ENCODE data around the gene SETD1B.
"Not testable (repeated sequence)": the region's sequence is repeated elsewhere in the genome, so short reads cannot be mapped to it uniquely, and the experiment has no call there.

SETD1B gene

DNA sequence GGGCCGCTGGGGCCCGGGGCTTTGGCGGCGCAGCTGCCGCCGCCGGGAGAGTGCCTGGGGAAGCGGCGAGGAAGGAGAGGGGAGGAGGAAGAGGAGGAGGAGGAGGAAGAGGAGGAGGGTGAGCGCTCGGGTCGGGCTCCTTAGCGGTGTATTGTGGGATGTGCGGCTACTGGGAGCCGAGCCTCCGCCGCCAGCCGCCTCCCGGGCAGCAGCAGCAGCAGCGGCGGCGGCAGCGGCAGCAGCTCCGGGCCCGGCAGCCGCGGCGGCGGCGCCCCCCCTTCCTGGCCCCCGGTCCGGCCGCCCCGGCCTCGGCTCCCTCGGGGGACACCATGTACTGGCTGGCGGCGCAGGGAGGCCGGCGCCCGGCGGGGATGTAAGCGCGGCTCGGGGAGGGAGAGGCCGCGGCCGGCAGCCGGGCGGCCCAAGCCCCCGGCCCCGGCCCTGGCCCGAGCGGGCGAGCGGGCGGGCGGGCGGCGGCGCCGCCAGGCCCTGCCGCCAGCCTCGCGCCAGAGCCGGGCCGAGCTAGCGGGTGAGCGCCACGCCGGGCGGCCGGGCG is at the start of gene SETD1B:
Gene SETD1B, plus strand, starts transcription at position 149 of the 556 bp plus-strand sequence. CDS start 729 bp downstream, outside the sequence.
- DNase-seq = peak; percentile 58

DNA sequence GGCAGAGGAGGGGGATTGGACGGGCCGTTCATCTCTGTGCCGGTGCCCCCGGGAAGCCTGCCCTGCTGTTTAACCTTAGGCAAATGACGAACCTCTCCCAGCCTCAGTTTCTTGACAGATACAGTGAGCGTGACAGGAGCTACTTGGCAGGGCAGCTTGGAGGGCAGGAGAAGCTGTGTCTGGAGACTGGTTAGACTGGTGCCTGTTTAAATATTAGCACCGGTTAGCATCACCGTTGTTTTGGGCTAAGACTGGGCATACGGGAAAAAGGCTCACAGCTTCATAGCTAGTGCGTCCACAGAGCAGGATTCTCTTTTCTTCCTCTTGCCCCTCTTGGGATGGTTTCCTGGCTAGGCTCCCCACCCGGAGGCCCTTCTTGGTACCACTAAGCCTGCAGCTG is 49.0 kb upstream of the SETD1B start:
- no peak for DNase-seq

DNA sequence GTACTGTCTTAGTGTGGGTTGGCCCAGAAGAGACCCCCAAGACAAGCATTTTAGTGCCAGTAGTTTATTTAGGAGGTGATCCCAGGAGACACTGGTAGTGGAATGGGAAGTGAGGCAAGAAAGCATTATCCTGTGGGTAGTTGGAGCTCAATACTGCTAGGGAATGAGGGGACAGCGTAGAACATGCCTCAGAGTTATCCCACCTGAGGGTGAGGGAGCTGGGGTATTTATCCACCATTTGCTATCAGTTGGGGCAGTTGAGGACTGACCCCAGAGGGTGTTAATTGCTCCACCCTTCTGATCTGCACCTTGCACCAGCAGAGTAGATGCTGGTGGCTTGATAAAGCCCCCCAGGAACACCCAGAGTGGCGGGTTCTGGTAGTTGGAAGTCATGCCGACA is 48.2 kb upstream of the SETD1B start:
- DNase-seq = no peak

DNA sequence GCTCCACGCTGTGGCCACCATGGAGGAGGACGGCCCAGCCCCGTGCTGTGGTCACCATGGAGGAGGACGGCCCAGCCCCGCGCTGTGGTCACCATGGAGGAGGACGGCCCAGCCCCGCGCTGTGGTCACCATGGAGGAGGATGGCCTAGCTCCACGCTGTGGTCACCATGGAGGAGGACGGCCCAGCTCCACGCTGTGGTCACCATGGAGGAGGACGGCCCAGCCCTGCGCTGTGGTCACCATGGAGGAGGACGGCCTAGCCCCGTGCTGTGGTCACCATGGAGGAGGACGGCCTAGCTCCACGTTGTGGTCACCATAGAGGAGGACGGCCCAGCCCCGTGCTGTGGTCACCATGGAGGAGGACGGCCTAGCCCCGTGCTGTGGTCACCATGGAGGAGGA is 45.3 kb upstream of the SETD1B start:
- DNase-seq = not testable (repeated sequence)

DNA sequence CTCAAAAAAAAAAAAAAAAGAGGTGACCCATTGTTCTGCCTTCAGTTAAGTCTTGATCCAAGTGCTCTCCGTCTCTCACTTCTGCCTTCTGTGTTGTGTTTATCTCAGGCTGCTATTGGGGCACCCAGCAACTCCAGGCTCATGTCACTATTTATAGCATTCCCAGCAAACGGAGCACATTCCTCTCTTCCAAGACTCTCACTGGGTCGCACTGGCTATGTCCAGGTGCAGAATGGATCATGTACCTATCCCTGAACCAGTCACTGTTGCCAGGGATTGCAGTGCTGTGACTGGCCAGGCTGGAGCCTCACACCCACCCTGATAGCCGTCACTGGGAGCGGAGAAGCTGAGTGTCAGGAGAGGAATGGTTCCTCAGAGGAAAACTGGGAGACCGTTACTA is 41.5 kb upstream of the SETD1B start:
- DNase-seq = no peak

DNA sequence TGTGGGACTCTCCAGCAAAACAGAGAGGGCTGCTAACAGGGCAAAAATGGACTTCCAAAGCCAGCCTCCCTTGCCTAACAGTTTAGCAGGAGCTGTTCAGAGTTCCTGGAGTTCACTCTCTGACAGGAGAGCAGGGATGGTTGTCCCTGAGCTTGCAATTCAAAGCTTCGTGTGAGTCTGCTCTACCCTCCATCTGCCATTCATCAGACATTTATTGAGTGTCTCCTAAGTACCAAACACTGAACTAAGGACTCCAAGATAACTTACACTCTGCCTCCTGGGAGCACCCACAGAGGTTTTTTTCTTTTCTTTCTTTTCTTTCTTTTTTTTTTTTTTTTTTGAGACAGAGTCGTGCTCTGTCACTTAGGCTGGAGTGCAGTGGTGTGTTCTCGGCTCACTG is 39.0 kb upstream of the SETD1B start:
- DNase-seq = no peak

DNA sequence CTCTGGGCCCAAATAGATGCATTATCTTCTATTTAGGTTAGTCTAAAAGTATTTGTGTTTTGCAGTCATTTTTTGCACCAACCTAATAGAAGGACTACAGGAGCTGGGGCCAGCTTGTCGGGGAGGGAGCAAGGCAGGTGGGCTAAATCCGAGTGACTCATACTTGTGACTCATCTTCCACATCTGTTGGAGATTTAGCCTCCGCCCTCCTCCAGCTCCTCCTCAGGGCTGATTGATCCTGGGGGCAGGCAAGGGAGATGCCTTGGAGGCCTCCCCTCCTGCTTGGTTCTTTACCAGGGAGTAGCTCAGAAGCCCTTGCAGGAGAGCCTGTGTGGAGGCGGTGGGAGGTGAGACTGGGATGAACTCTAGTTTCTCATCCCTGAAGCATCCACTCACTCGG is 38.2 kb upstream of the SETD1B start:
- DNase-seq = no peak

DNA sequence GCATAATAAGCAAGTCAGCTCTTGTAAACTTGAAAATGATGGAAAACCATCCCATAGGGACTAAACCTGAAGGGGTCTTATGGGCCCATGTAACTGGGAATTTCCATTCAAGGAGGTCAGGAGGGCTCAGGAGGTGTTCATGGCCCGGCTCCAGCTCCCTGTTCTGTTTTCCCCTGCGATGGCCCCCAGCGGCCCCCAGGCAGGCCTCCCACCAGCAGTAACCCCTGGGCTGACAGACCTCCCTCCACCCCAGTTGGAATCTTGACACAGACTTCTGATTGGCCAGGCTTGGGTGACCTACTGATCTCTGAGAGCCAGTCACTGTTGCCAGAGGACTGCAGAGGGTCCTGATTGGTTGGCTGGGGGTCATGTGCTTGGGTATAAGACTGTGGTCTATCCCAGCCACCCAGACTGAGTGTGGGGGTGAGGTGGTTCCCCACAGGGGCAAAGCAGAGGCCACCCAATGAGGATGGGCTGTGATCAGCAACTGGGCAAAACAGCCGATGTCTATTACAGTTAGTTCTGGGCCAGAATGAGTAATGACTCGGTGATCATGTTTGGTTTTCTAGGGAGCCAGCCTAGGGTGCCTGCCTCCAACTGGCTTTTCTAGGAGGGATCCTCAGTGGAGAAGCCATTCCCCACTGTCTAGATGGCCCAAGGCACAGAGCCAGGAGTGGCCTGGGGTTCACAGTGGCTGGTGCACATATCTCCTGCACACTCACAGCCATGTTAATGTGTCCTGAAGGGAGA is 37.3 kb upstream of the SETD1B start:
- DNase-seq = no peak

DNA sequence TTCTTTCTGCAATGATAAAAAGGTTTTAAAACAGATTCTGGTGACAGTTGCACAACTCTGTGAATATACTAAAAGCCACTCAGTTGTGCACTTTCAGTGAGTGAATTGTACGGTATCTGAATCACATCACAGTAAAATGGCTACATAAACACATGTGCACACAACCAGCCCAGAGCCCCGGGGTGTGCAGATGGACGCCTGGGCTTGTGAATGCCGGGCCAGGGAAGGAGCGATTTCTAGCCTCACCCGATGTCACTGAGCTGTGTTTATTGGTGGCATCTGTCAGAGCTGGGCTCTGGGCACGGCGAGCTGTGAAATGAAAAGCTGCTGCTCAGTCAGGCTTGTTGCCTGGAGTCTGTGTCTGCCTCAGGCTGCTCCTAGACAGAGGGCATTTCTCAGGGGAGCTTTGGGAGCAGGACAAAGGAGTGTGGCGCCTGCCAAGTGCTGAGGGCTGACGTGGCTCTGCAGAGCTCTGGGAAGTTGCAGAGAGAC is 36.2 kb upstream of the SETD1B start:
- no peak for DNase-seq

DNA sequence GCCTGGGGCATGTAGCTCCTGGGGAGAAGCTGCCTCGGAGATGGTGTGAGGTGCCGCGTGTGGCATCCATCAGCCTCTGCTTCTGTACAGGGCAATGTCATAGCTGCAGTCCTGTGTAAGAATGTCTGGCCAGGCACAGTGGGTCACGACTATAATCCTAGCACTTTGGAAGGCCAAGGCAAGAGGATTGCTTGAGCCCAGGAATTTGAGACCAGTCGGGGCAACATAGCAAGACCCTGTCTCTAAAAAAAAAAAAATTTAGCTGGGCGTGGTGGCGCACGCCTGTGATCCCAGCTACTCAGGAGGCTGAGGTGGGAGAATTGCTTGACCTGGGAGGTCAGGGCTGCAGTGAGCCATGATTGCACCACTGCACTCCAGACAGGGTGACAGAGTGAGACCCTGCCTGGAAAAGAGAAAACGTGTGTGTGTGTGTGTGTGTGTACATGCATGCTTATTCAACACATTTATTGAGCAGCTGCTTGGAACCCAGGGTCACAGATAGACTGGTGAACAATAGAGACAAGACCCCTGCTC is 34.4 kb upstream of the SETD1B start:
- DNase-seq = no peak

DNA sequence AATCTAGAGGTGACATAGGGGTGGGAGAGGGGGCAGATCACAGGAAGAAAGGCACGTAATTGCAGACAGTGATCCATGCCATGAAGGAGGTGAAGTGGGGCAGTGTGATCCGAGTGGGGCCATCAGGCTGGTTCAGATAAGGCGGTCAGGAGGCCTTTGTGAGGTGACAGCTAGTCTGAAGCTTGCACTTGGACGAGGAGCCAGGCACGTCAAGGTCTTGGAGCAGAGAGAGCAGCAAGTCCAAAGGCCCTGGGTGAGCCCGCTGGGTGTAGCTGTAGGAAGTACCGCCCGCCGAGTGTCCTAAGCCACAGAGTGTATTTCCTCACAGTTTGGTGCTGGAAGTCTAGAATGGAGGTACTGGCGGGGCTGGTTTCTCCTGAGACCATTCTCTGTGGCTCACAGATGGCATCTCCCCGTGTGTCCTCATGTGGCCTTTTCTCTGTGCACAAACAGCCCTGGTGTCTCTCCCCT is 33.9 kb upstream of the SETD1B start:
- DNase-seq = no peak

DNA sequence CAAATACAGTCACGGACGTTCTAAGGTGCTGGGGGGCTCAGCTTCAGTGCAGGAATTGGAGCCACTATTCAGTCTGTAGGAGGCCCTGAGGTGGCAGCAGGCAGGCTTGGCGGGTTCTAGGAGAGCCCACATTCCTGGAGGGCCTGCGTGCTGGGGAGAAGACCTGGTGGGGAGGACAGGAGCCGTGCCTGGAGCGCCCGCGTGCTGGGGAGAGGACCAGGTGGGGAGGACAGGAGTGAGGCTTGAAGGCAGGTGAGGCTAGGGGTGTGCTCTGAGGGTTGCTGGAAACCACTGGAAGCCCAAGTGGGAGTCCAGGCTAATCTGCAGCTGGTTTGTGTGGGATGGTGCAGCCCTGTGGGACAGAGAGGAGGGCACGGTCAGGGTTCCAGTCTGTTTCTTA is 33.4 kb upstream of the SETD1B start:
- no peak for DNase-seq

DNA sequence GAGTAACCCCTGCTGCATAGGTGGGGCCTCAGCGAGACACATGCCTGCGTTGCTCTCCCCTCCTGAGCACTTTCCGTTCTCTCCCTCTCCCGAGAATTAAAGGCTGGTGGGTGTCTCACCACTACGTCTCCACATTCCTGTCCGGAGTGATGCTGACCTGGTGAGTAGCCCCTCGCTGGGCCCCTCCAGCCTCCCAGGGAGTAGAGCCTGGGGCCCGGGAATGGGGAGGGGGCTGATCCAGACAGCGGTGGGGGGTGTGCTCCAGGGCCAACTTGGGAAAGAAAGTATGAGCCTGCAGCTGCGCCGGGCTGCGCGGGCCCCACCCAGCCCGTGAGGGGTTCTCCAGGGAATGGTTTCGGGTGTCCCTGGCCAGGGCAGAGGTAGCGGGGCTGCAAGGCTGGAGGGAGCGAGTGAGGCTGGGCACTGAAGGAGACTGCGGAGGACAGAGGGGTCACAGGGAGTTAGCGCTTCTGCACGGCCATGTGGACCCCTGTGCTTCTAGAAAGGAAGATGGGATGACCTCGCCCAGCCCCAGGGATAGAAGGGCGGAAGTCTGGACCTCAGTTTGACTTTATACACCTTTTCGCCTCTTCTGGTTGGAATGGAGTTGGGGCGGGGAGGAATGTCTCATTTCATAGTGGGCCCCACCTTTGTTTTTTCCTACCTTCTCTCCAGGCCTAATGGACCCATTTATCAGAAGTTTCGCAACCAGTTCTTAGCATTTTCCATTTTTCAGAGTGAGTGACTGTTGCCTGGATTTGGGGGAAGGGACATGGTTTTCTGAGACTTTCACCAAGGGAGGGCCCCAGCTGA is 32.8 kb upstream of the SETD1B start:
- DNase-seq = no peak

DNA sequence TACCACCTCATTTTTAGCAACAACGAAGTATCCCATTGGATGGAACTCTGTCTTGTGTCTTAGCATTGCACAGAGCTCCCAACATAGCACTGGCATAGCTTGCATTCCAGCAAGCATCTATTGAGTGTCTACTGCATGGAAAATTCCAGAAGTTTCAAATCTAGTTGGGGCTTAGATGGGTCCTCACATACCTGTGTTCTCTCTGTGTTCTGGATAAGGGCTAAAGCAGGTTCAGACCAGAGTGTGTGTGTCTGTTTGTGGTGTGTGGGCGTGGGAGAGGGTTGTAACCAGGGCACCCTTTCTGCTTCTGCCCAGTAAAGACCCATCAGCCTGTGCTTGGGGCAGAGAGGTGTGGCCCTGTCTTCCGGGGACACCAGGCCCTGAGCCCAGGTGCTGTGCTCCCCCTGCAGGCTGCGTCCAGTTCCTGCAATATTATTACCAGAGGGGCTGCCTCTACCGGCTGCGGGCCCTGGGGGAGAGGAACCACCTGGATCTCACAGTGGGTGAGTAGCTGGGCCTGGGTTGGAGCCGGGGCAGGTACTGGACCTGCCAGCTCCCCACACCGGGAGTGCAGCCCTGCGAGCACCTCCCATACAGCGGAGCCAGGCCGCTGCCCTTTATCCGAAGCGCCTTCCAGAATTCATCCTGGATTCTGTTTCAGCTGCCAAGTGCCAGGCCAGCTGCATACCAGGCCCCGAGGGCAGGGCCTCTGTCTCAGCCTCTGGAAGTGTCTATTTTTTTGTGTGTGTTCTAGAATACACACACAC is 30.6 kb upstream of the SETD1B start:
- DNase-seq = peak; percentile 67

DNA sequence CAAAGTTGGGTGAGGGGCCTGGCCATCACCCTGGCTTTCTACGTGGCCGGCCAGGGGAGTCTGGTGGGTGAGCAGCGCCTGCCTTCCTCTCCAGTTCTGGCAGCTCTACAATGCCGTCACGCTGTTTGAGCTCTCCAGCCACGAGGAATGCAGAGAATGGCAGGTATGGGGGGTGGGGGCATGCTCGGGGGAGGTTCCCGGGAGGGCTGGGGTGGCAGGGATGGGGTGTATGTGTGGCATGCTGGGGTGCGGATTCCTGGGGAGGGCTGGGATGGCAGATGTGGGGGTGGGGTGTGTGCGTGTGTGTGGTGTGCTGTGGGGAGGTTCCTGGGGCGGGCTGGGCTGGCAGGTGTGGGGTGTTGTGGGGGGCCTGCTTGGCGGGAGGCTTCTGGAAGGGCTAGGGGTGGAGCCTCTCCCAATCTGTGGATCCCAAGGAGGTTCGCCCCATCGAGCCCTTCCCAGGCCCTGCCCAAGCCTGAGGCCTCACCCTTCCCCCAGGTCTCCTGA is 28.8 kb upstream of the SETD1B start:
- DNase-seq = no peak

DNA sequence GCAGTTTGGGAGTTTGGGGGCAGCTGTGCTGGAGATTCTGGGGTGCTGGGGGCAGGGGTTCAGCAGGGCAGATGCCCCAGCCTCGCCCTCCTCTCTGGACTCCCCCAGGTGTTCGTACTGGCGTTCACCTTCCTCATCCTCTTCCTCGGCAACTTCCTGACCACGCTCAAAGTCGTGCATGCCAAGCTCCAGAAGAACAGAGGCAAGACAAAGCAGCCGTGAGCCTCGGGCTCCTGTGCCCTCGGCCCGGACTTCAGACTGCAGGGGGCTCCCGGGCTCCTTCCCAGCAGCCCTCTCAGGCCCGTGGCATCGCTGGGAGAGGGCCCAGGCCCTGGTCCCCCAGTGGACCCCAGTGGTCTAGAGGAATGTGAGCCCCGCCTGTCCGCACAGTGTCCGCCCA is 28.3 kb upstream of the SETD1B start:
- no peak for DNase-seq

DNA sequence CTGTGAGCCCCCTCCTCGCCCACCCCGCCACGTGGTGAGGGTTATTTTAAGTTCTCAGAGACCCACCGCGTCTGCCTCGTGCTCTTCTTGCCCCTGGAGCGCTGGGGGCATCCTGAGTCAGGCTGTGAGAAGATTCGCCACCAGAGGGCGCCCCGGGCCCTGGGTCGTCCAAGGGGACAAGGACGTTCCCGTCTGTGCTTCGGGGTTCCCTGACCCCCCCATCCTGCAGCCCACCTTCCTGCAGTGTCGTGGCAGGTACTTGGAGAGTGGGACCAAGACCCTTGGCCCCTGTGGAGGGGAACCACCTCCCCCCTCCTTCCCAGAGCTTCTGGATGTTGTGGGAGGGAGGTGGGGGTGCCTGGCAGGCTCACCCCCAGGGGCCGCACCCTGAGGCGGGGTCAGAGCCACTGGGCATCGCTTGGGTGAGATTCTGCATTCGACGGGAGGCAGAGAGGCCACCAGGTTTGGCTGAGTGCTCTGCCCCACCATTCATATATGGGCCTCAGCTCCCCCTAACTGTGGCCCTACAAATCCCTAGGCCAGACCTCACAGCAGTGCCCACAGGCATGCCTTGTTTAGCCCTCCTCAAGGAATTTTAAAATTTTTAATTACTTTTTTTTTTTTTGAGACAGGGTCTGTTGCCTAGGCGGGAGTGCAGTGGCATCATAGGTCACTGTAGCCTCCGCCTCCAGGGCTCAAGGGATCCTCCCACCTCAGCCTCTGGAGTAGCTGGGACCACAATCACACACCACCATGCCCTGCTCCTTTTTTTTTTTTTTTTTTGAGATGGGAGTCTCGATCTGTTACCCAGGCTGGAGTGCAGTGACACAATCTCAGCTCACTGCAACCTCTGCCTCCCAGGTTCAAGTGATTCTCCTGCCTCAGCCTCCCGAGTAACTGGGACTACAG is 27.4 kb upstream of the SETD1B start:
- peak; percentile 95 for DNase-seq

DNA sequence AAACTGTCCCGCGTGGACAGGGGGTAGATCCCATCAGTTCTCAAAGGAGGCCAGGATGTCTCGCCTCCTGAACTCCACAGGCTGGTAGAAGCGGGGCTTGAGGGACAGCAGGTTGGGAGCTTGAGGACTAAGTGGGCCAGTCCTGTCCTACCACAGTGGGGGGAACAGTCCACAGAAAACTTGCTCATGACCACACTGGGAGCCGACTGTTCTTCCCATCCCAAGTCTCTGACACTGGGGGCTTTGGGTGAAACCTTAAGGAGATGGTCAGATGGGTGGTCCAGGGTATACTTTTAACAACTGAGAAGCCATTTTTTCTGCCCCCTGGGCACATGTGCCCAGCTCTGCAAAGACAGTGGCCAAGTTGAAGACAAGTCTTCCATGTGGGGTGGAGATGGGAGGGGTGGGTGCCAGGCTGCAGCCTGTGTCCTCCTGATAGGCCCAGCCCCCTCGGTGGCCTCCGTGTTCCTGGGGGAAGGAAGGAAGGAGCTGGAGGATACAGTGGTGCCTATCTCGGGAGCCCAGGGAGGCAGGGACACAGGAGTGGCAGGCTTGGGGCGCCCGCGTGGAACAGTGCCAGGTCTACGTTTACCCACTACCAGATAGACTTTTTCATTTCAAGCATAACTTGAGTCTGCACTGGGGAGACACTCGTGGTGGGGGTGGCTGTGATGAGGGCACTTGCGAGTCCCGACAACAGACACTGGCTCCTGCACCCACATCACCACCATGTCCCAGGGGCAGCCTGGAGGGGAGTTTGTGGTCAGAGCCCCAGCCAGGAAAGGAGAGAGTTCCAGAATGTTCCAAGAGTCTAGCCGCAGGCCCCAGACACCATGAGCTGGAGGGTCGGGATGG is 25.0 kb upstream of the SETD1B start:
- DNase-seq = no peak

DNA sequence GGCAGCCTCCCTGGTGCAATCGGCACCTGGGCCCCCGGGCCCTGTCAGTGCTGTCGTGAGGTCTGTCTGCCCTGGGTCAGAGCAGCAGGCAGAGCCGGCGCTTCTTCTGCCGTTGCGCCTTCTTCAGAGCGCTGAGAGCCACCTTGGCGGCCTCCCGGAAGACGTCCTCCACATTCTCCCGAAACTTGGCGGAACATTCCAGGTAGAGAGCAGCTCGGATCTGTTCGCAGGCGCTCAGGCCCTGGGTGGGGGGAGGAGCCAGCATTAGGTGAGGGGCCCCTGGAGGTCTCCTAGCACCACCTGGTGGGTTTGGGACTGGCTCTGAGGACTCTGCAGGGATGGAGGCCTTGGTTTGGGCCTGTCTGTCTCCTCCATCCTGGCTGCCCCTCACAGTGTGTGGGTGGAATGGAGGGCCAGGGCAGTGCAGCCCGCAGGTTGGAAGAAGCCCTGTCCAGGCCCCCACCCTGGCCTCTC is 24.4 kb upstream of the SETD1B start:
- DNase-seq = no peak

DNA sequence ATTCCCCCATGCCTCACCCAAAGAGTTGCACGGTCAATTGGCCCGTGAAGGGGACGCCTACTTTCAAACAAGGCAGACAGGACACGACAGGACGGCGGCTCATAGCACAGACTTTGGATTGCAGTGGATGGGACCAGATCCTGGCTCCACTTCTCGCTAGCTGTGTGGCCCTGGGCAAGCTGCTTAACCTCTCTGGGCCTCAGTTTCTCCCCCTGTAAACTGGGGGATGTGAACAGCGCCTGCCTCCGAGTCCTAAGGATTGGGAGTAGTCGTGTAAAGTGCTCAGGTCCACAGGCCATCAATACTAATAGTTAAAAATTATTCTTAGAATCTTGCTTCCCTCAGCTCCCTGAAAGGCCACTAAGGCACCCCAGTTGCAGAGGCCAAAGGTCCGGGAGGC is 23.4 kb upstream of the SETD1B start:
- DNase-seq = no peak
